ENCODE results near the gene IFNG.
"Not testable (repeated sequence)": the region's sequence is repeated elsewhere in the genome, so short reads cannot be mapped to it uniquely, and the experiment has no call there.

The IFNG gene

GRCh38 chr12:68177562-68177961, 18.0 kb upstream of the IFNG start:
- peaks cover 5% of the 10 kb centered on the region for H3K36me3 Mint-ChIP-seq (ENCODE audit: low read depth)
- no peaks in the 10 kb centered on the region for H3K9me3 Mint-ChIP-seq
- H3K27me3 Mint-ChIP-seq: no peaks in the 10 kb centered on the region
- H3K4me1 Mint-ChIP-seq (ENCODE audit: low read depth): peaks cover 88% of the 10 kb centered on the region
- no peak overlapping the region for H3K4me3 Mint-ChIP-seq
- H3K27ac Mint-ChIP-seq: peak overlapping the region; percentile 68

GRCh38 chr12:68176257-68176656, 16.7 kb upstream of the IFNG start:
- Mint-ChIP-seq H3K4me1 (ENCODE audit: low read depth) (peaks cover 77% of the 10 kb centered on the region), H3K27ac (peak overlapping the region; percentile 76), H3K27me3 (no peaks in the 10 kb centered on the region), H3K9me3 (no peaks in the 10 kb centered on the region), H3K4me3 (peak overlapping the region; percentile 65), H3K36me3 (ENCODE audit: low read depth) (peaks cover 5% of the 10 kb centered on the region)

- Mint-ChIP-seq H3K27ac (peak overlapping the region; percentile 76), H3K4me3 (peak overlapping the region; percentile 65), H3K9me3 (no peaks in the 10 kb centered on the region), H3K36me3 (ENCODE audit: low read depth) (peaks cover 1% of the 10 kb centered on the region), H3K27me3 (no peaks in the 10 kb centered on the region), H3K4me1 (ENCODE audit: low read depth) (peaks cover 73% of the 10 kb centered on the region)
Measured at GRCh38 chr12:68175557-68176061, 16.1 kb upstream of the IFNG start.

- Mint-ChIP-seq H3K4me3 (peak overlapping the region; percentile 65), H3K27ac (peak overlapping the region; percentile 76), H3K4me1 (ENCODE audit: low read depth) (peaks cover 67% of the 10 kb centered on the region)
- H3K27me3 Mint-ChIP-seq; H3K36me3 Mint-ChIP-seq (ENCODE audit: low read depth); H3K9me3 Mint-ChIP-seq: not testable (repeated sequence)
Measured at GRCh38 chr12:68174761-68175160, 15.2 kb upstream of the IFNG start.

GRCh38 chr12:68173792-68174191, 14.3 kb upstream of the IFNG start:
- no peak overlapping the region for H3K27ac Mint-ChIP-seq
- no peaks in the 10 kb centered on the region for H3K36me3 Mint-ChIP-seq (ENCODE audit: low read depth)
- no peaks in the 10 kb centered on the region for H3K9me3 Mint-ChIP-seq
- H3K27me3 Mint-ChIP-seq: no peaks in the 10 kb centered on the region
- peaks cover 67% of the 10 kb centered on the region for H3K4me1 Mint-ChIP-seq (ENCODE audit: low read depth)
- no peak overlapping the region for H3K4me3 Mint-ChIP-seq

GRCh38 chr12:68170726-68171125, 11.2 kb upstream of the IFNG start:
- Mint-ChIP-seq H3K27ac (no peak overlapping the region), H3K36me3 (ENCODE audit: low read depth) (no peaks in the 10 kb centered on the region), H3K27me3 (no peaks in the 10 kb centered on the region), H3K4me1 (ENCODE audit: low read depth) (peaks cover 49% of the 10 kb centered on the region), H3K4me3 (no peak overlapping the region), H3K9me3 (no peaks in the 10 kb centered on the region)

- no peaks in the 10 kb centered on the region for H3K9me3 Mint-ChIP-seq
- no peak overlapping the region for H3K4me3 Mint-ChIP-seq
- no peak overlapping the region for H3K27ac Mint-ChIP-seq
- H3K36me3 Mint-ChIP-seq (ENCODE audit: low read depth): no peaks in the 10 kb centered on the region
- H3K27me3 Mint-ChIP-seq: no peaks in the 10 kb centered on the region
- H3K4me1 Mint-ChIP-seq (ENCODE audit: low read depth): peaks cover 40% of the 10 kb centered on the region
Measured at GRCh38 chr12:68169213-68169889, 9.8 kb upstream of the IFNG start.

- H3K4me3 Mint-ChIP-seq: no peak overlapping the region
- no peaks in the 10 kb centered on the region for H3K27me3 Mint-ChIP-seq
- peaks cover 54% of the 10 kb centered on the region for H3K4me1 Mint-ChIP-seq (ENCODE audit: low read depth)
- no peaks in the 10 kb centered on the region for H3K9me3 Mint-ChIP-seq
- H3K36me3 Mint-ChIP-seq (ENCODE audit: low read depth): no peaks in the 10 kb centered on the region
- no peak overlapping the region for H3K27ac Mint-ChIP-seq
Measured at GRCh38 chr12:68166317-68166831, 6.8 kb upstream of the IFNG start.

- H3K4me1 Mint-ChIP-seq (ENCODE audit: low read depth): peaks cover 50% of the 10 kb centered on the region
- H3K4me3 Mint-ChIP-seq: peak overlapping the region; percentile 12
- peak overlapping the region; percentile 26 for H3K27ac Mint-ChIP-seq
- H3K36me3 Mint-ChIP-seq (ENCODE audit: low read depth): peaks cover 5% of the 10 kb centered on the region
- no peaks in the 10 kb centered on the region for H3K27me3 Mint-ChIP-seq
- no peaks in the 10 kb centered on the region for H3K9me3 Mint-ChIP-seq
Measured at GRCh38 chr12:68163560-68164081, 4.1 kb upstream of the IFNG start.

GRCh38 chr12:68162374-68162773, 2.8 kb upstream of the IFNG start:
- Mint-ChIP-seq H3K36me3 (ENCODE audit: low read depth) (peaks cover 12% of the 10 kb centered on the region), H3K9me3 (no peaks in the 10 kb centered on the region), H3K4me1 (ENCODE audit: low read depth) (peaks cover 60% of the 10 kb centered on the region), H3K27ac (peak overlapping the region; percentile 36), H3K27me3 (no peaks in the 10 kb centered on the region), H3K4me3 (no peak overlapping the region)

- Mint-ChIP-seq H3K27me3 (no peaks in the 10 kb centered on the region), H3K4me1 (ENCODE audit: low read depth) (peaks cover 64% of the 10 kb centered on the region), H3K27ac (peak overlapping the region; percentile 79), H3K4me3 (peak overlapping the region; percentile 88), H3K36me3 (ENCODE audit: low read depth) (peaks cover 33% of the 10 kb centered on the region), H3K9me3 (no peaks in the 10 kb centered on the region)
Measured at GRCh38 chr12:68158432-68158831, 1.1 kb downstream of the IFNG start.

GRCh38 chr12:68157380-68157779, 2.2 kb downstream of the IFNG start:
- Mint-ChIP-seq H3K9me3 (no peaks in the 10 kb centered on the region), H3K4me3 (peak overlapping the region; percentile 88), H3K27me3 (no peaks in the 10 kb centered on the region), H3K27ac (peak overlapping the region; percentile 79), H3K4me1 (ENCODE audit: low read depth) (peaks cover 62% of the 10 kb centered on the region), H3K36me3 (ENCODE audit: low read depth) (peaks cover 37% of the 10 kb centered on the region)

- Mint-ChIP-seq H3K4me3 (peak overlapping the region; percentile 88), H3K27me3 (no peaks in the 10 kb centered on the region), H3K36me3 (ENCODE audit: low read depth) (peaks cover 37% of the 10 kb centered on the region), H3K27ac (peak overlapping the region; percentile 79), H3K9me3 (no peaks in the 10 kb centered on the region), H3K4me1 (ENCODE audit: low read depth) (peaks cover 60% of the 10 kb centered on the region)
Measured at GRCh38 chr12:68156636-68157035, 2.9 kb downstream of the IFNG start.

- peaks cover 37% of the 10 kb centered on the region for H3K36me3 Mint-ChIP-seq (ENCODE audit: low read depth)
- H3K27me3 Mint-ChIP-seq: no peaks in the 10 kb centered on the region
- H3K27ac Mint-ChIP-seq: no peak overlapping the region
- peaks cover 63% of the 10 kb centered on the region for H3K4me1 Mint-ChIP-seq (ENCODE audit: low read depth)
- no peaks in the 10 kb centered on the region for H3K9me3 Mint-ChIP-seq
- no peak overlapping the region for H3K4me3 Mint-ChIP-seq
Measured at GRCh38 chr12:68154779-68155178, 4.8 kb downstream of the IFNG start.

- Mint-ChIP-seq H3K27me3 (no peaks in the 10 kb centered on the region), H3K9me3 (no peaks in the 10 kb centered on the region), H3K4me1 (ENCODE audit: low read depth) (peaks cover 19% of the 10 kb centered on the region), H3K27ac (no peak overlapping the region), H3K4me3 (no peak overlapping the region), H3K36me3 (ENCODE audit: low read depth) (peaks cover 3% of the 10 kb centered on the region)
Measured at GRCh38 chr12:68148261-68148951, 11.1 kb downstream of the IFNG start.
